H1 (cell line): ENCODE measurements around the gene SPECC1. TPM values are rescaled to one million over a fixed set of nuclear protein-coding genes. Genes with fewer than 3 reads are reported as not detected.

Experiments used
- CTCF ChIA-PET: fragments of 300-600 bp; sonication (Branson Sonifier 250); formaldehyde crosslinking; loops from one replicate; lab custom pipeline; 2021; ENCODE audit not compliant: partially characterized antibody; lab: Charles Lee
- POLR2A ChIA-PET: fragments of 300-600 bp; sonication (Branson Sonifier 250); formaldehyde crosslinking; loops from one replicate; lab custom pipeline; 2021; ENCODE audit warnings: inconsistent platforms; ENCODE audit not compliant: partially characterized antibody; lab: Charles Lee
- DNase-seq, 2 experiments: peaks; one replicate each; pipeline versions ENCODE4 v3.0.0 to v3.0.0-alpha.2; 2010 to 2022; ENCODE audit warnings: low spot score in 2 of 2, low read depth in 1 of 2, mixed read lengths in 1 of 2
- FAIRE-seq: peaks from 2 replicates; lab custom pipeline; 2011; peaks lifted over from hg19 to GRCh38; lab: Jason Lieb, UNC
- H2AFZ ChIP-seq: 2 replicates; pipeline ENCODE4 v1.8.1; 2012; ENCODE audit warnings: low read length, inconsistent platforms
- H2AK5ac ChIP-seq: 2 replicates; pipeline ENCODE4 v1.6.1; 2013; ENCODE audit warnings: low read depth, low read length
- H2BK120ac ChIP-seq: replicated peaks from 2 replicates; pipeline ENCODE3; 2013; ENCODE audit warnings: low read depth, low read length, inconsistent platforms
- H2BK12ac ChIP-seq: 2 replicates; pipeline ENCODE4 v1.6.1; 2013; ENCODE audit warnings: low read depth, low read length
- H2BK15ac ChIP-seq: 2 replicates; pipeline ENCODE4 v1.6.1; 2013; ENCODE audit warnings: low read length
- H2BK20ac ChIP-seq: 2 replicates; pipeline ENCODE4 v1.6.1; 2013; ENCODE audit warnings: low read length
- H2BK5ac ChIP-seq: 2 replicates; pipeline ENCODE4 v1.6.1; 2013; ENCODE audit warnings: low read depth, low read length
- H3K14ac ChIP-seq: 2 replicates; pipeline ENCODE4 v1.6.1; 2013; ENCODE audit warnings: inconsistent platforms; ENCODE audit not compliant: insufficient read length
- H3K18ac ChIP-seq: 2 replicates; pipeline ENCODE4 v1.6.1; 2013; ENCODE audit warnings: low read length; ENCODE audit errors: extremely low read depth
- H3K23ac ChIP-seq: 2 replicates; pipeline ENCODE4 v1.6.1; 2013; ENCODE audit warnings: inconsistent platforms; ENCODE audit not compliant: insufficient read length
- H3K23me2 ChIP-seq: 2 replicates; pipeline ENCODE4 v1.6.1; 2013; ENCODE audit warnings: low read depth, low read length
- H3K27ac ChIP-seq: 2 replicates; pipeline ENCODE4 v1.6.1; 2011; ENCODE audit warnings: low read depth, low read length, inconsistent platforms
- H3K27me3 ChIP-seq, 4 experiments: replicated peaks in 1 of 4; 1 replicate in 1 of 4; 2 replicates in 3 of 4; pipeline versions ENCODE4 v1.6.1 to v1.8.1; 2011 to 2013; ENCODE audit warnings: low read length in 3 of 4, mild to moderate bottlenecking in 3 of 4, inconsistent platforms in 2 of 4, mixed read lengths in 2 of 4, moderate library complexity in 1 of 4; ENCODE audit not compliant: control insufficient read depth in 3 of 4, insufficient read depth in 3 of 4; ENCODE audit errors: extremely low read depth in 1 of 4
- H3K36me3 ChIP-seq, 4 experiments: 2 replicates each; pipeline versions ENCODE4 v1.6.1 to v1.8.1; 2011 to 2013; ENCODE audit warnings: mild to moderate bottlenecking in 4 of 4, low read length in 3 of 4, moderate library complexity in 2 of 4, control low read depth in 1 of 4, inconsistent platforms in 1 of 4; ENCODE audit not compliant: insufficient read depth in 4 of 4, control insufficient read depth in 2 of 4
- H3K4ac ChIP-seq: replicated peaks from 2 replicates; pipeline ENCODE3; 2013; ENCODE audit warnings: low read length, low read depth, mixed read lengths, inconsistent platforms; ENCODE audit not compliant: insufficient read length
- H3K4me1 ChIP-seq, 4 experiments: replicated peaks in 1 of 4; 1 replicate in 1 of 4; 2 replicates in 3 of 4; pipeline versions ENCODE4 v1.6.1 to v1.8.1; 2011 to 2013; ENCODE audit warnings: low read length in 3 of 4, inconsistent platforms in 2 of 4, mixed read lengths in 1 of 4; ENCODE audit not compliant: insufficient read depth in 4 of 4, control insufficient read depth in 3 of 4
- H3K4me2 ChIP-seq, 2 experiments: 2 replicates each; pipeline versions ENCODE4 v1.6.1 to v1.8.1; 2011 to 2013; ENCODE audit warnings: low read depth in 2 of 2, low read length in 2 of 2, control low read depth in 1 of 2, inconsistent platforms in 1 of 2, mild to moderate bottlenecking in 1 of 2; ENCODE audit not compliant: insufficient read depth in 1 of 2
- H3K4me3 ChIP-seq, 4 experiments: fragments of 200-600, 300-600 bp in 1 of 4; sonication (generic), shearing (Covaris generic), sonication (Bioruptor Twin) in 1 of 4; 2 replicates each; pipeline versions ENCODE4 v1.5.1 to v1.8.1; 2011 to 2016; ENCODE audit warnings: low read length in 4 of 4, low read depth in 3 of 4, control low read depth in 2 of 4, inconsistent platforms in 2 of 4, mild to moderate bottlenecking in 2 of 4, mixed read lengths in 1 of 4, moderate library complexity in 1 of 4; ENCODE audit not compliant: insufficient read depth in 2 of 4; ENCODE audit errors: extremely low read depth in 1 of 4
- H3K56ac ChIP-seq: replicated peaks from 2 replicates; pipeline ENCODE3; 2013; ENCODE audit warnings: low read depth, mild to moderate bottlenecking, mixed read lengths, low read length, inconsistent platforms; ENCODE audit not compliant: insufficient read length
- H3K79me1 ChIP-seq: 2 replicates; pipeline ENCODE4 v1.6.1; 2013; ENCODE audit warnings: low read depth, low read length, control low read depth
- H3K79me2 ChIP-seq, 2 experiments: 2 replicates each; pipeline versions ENCODE4 v1.6.1 to v1.8.1; 2012 to 2013; ENCODE audit warnings: low read length in 2 of 2, mild to moderate bottlenecking in 2 of 2, inconsistent platforms in 1 of 2; ENCODE audit not compliant: insufficient read depth in 2 of 2, control insufficient read depth in 1 of 2
- H3K9ac ChIP-seq, 4 experiments: replicated peaks in 1 of 4; 1 replicate in 1 of 4; 2 replicates in 3 of 4; pipeline versions ENCODE4 v1.6.1 to v1.8.1; 2011 to 2013; ENCODE audit warnings: low read depth in 3 of 4, low read length in 3 of 4, control low read depth in 2 of 4, mild to moderate bottlenecking in 2 of 4, moderate library complexity in 2 of 4, inconsistent platforms in 1 of 4; ENCODE audit errors: extremely low read depth in 1 of 4
- H3K9me3 ChIP-seq, 2 experiments: 2 replicates each; pipeline versions ENCODE4 v1.6.1 to v1.8.1; 2012 to 2013; ENCODE audit warnings: mild to moderate bottlenecking in 2 of 2, moderate library complexity in 2 of 2, control low read depth in 1 of 2, inconsistent platforms in 1 of 2, low read depth in 1 of 2, low read length in 1 of 2, mixed read lengths in 1 of 2; ENCODE audit not compliant: insufficient read depth in 2 of 2
- H4K20me1 ChIP-seq, 2 experiments: replicated peaks in 1 of 2; 2 replicates each; pipeline versions ENCODE3 to v1.8.1; 2011 to 2013; ENCODE audit warnings: inconsistent platforms in 2 of 2, low read length in 2 of 2, mild to moderate bottlenecking in 1 of 2; ENCODE audit not compliant: insufficient read depth in 2 of 2, control insufficient read depth in 1 of 2
- H4K5ac ChIP-seq: 2 replicates; pipeline ENCODE4 v1.6.1; 2013; ENCODE audit warnings: low read length, low read depth, mixed read lengths, inconsistent platforms; ENCODE audit not compliant: insufficient read length
- H4K8ac ChIP-seq: 2 replicates; pipeline ENCODE4 v1.8.0; 2013; ENCODE audit warnings: mild to moderate bottlenecking, moderate library complexity, low read length, inconsistent platforms; ENCODE audit not compliant: insufficient read depth; ENCODE audit errors: extremely low read depth
- H4K91ac ChIP-seq: replicated peaks from 2 replicates; pipeline ENCODE3; 2013; ENCODE audit warnings: low read length, mixed read lengths, inconsistent platforms; ENCODE audit not compliant: insufficient read length
- CTCF ChIP-seq, 3 experiments: IDR thresholded peaks; 1 replicate in 2 of 3; 2 replicates in 1 of 3; pipeline versions ENCODE4 v1.5.1 to v1.6.1; 2011; ENCODE audit warnings: low read length in 3 of 3, mild to moderate bottlenecking in 3 of 3, inconsistent platforms in 2 of 3, low read depth in 1 of 3, moderate library complexity in 1 of 3; ENCODE audit not compliant: insufficient read depth in 1 of 3; ENCODE audit errors: control extremely low read depth in 1 of 3
- JUN ChIP-seq: IDR thresholded peaks from 2 replicates; pipeline ENCODE4 v1.6.1; 2011; ENCODE audit warnings: low read depth, mild to moderate bottlenecking, improper control_type of control experiment, low read length
- KDM1A ChIP-seq: fragments of 200-600, 300-600 bp; sonication (generic); IDR thresholded peaks from 2 replicates; pipeline ENCODE4 v1.7.1; 2016; ENCODE audit warnings: mild to moderate bottlenecking, low read length, borderline replicate concordance
- RAD21 ChIP-seq, 2 experiments: IDR thresholded peaks in 1 of 2; conservative IDR thresholded peaks in 1 of 2; 2 replicates each; pipeline ENCODE4 v1.6.1; 2011; ENCODE audit warnings: low read depth in 2 of 2, low read length in 2 of 2, improper control_type of control experiment in 1 of 2, inconsistent platforms in 1 of 2, mild to moderate bottlenecking in 1 of 2, moderate library complexity in 1 of 2
- RFX5 ChIP-seq: IDR thresholded peaks from 2 replicates; pipeline ENCODE4 v1.6.1; 2011; ENCODE audit warnings: low read depth, low read length, improper control_type of control experiment, borderline replicate concordance
- SP1 ChIP-seq: IDR thresholded peaks from 2 replicates; pipeline ENCODE4 v1.6.1; 2011; ENCODE audit warnings: low read depth, low read length
- TCF12 ChIP-seq: IDR thresholded peaks from 2 replicates; pipeline ENCODE4 v1.6.1; 2011; ENCODE audit warnings: low read depth, mild to moderate bottlenecking, low read length
- YY1 ChIP-seq: IDR thresholded peaks from 2 replicates; pipeline ENCODE4 v1.6.1; 2011; ENCODE audit warnings: low read depth, mild to moderate bottlenecking, low read length
- WGBS, 2 experiments: shearing (Covaris generic) in 1 of 2; methylation state at CpG; one replicate each; pipeline versions ENCODE4 v1.1.6 to v1.1.7; 2013 to 2015; ENCODE audit warnings: low lambda C conversion rate in 2 of 2, mixed read lengths in 2 of 2, inconsistent platforms in 1 of 2, low coverage in 1 of 2, missing lambda C conversion rate in 1 of 2; ENCODE audit not compliant: insufficient replicate concordance in 2 of 2, insufficient coverage in 1 of 2, insufficient read length in 1 of 2; ENCODE audit errors: extremely low coverage in 1 of 2, missing lambda C conversion rate in 1 of 2; 5-methylcytosine and 5-hydroxymethylcytosine counted together
- polyA plus RNA-seq, 7 experiments: library from polyadenylated mRNA; depleted of rRNA in 3 of 7; stranded (reverse) in 5 of 7; unstranded in 2 of 7; fragments of >200 nt in 5 of 7; fragments of 200-250 nt in 2 of 7; gene quantifications; 1 replicate in 5 of 7; 2 replicates in 1 of 7; 4 replicates in 1 of 7; pipeline versions ENCODE4 v1.2.1 to v1.2.3, GENCODE V29; 2011 to 2013; ENCODE audit warnings: missing spikeins in 2 of 7, mixed read lengths in 2 of 7
- total RNA-seq: library from RNA; stranded (reverse); fragmentation: NEBNext Ultra II Directional; extraction: Animal tissue kit (Norgen Biotek cat#: 25700); gene quantifications from 2 replicates; pipeline ENCODE4 v1.2.1, GENCODE V29; 2021

SPECC1 gene
- total and polyA plus RNA-seq, 2 of the 8 experiments (the other 6 are each of a cell fraction or from before 2014, with no cell fraction given) = 35.8 to 87.9 TPM

- peak overlapping the region; percentile 37 for H4K5ac ChIP-seq
- FAIRE-seq (peak; percentile 7), DNase-seq (no peak)
- H3K18ac ChIP-seq = peak overlapping the region; percentile 76; the same call in 1 of the 2 replicates
- no peak overlapping the region for H3K23ac ChIP-seq
- H4K91ac ChIP-seq = peak overlapping the region; percentile 67
- 65% methylated on average over 3 of the region's 3 CpGs; no CpG with 5 or more reads in 1 of the 2 experiments for WGBS, 2 experiments
- H3K9ac ChIP-seq = no peak overlapping the region
- H2AFZ ChIP-seq = no peak overlapping the region
- no peak overlapping the region for H4K8ac ChIP-seq
- no peaks in the 10 kb centered on the region for H3K27me3 ChIP-seq
- no peak overlapping the region for H2BK120ac ChIP-seq
- no peak overlapping the region for H2BK15ac ChIP-seq
- H3K36me3 ChIP-seq = peaks cover 0 to 5% (median 2%) of the 10 kb centered on the region in 4 experiments; a peak in 2 of 8 replicates
- ChIA-PET POLR2A (interaction anchor here (1.0 to 1.2 kb wide), 3 partner anchors 9 to 35 kb away, joined by 3 to 4 read pairs (median 4); no protein-coding TSS in a partner anchor), CTCF (interaction anchor here (1.7 to 1.8 kb wide), 2 partner anchors 11 to 36 kb away, joined by 5 read pairs; no protein-coding TSS in a partner anchor)
- peak overlapping the region; percentile 60 to 80 for H3K4me2 ChIP-seq
- no peak overlapping the region for H3K27ac ChIP-seq
- H2AK5ac ChIP-seq = peak overlapping the region; percentile 43
- peaks cover 3% of the 10 kb centered on the region; the same call in 1 of the 2 replicates for H3K79me1 ChIP-seq
- H4K20me1 ChIP-seq = no peaks in the 10 kb centered on the region
- H3K4me1 ChIP-seq = peaks cover 9 to 31% (median 21%) of the 10 kb centered on the region in 4 experiments; a peak in 5 of 7 replicates
- peak overlapping the region in 1 of 4 experiments; percentile 32; a peak in 1 of 8 replicates for H3K4me3 ChIP-seq
- H3K4ac ChIP-seq = no peak overlapping the region
- no peak overlapping the region for H3K56ac ChIP-seq
- no peak overlapping the region for H2BK20ac ChIP-seq
- H2BK12ac ChIP-seq = 0 out of 2 replicates have a peak overlapping the region, but pooled peaks have one; percentile 51
- 0 out of 2 replicates have a peak, but pooled peaks cover 2% of the 10 kb centered on the region for H3K23me2 ChIP-seq
- H3K14ac ChIP-seq = no peak overlapping the region
- H2BK5ac ChIP-seq = peak overlapping the region; percentile 75; the same call in 1 of the 2 replicates
- peaks cover 4 to 78% of the 10 kb centered on the region in 2 experiments for H3K79me2 ChIP-seq
- H3K9me3 ChIP-seq = peaks cover 11% of the 10 kb centered on the region in 2 experiments
- TF ChIP-seq CTCF (IDR thresholded peaks at IDR 0.05; ENCODE audit: control extremely low read depth in 1 of 3, insufficient read depth in 1 of 3, low read depth in 1 of 3, low read length in 3 of 3) (no peak), YY1 (0 out of 2 replicates have a peak, but pooled peaks have one; percentile 21), RAD21 (IDR thresholded peaks at IDR 0.05 in 1 of 2, conservative IDR thresholded peaks at IDR 0.05 in 1 of 2; ENCODE audit: low read depth in 2 of 2, low read length in 2 of 2) (no peak), JUN (no peak), RFX5 (no peak), SP1 (0 out of 2 replicates have a peak, but pooled peaks have one; percentile 30), KDM1A (peak; percentile 44; the same call in 1 of the 2 replicates), TCF12 (0 out of 2 replicates have a peak, but pooled peaks have one; percentile 15)
These were observed 181.4 kb downstream of the SPECC1 start for GRCh38 chr17:20190605-20191004.
